AG04450 (cell line): ENCODE measurements around the gene TRIO. TPM values are rescaled to one million over a fixed set of nuclear protein-coding genes. Genes with fewer than 3 reads are reported as not detected.
A peak's percentile ranks its signal among the peaks of the same experiment; 100 is the strongest.

Experiments used
- CTCF ChIA-PET: fragments of 300-600, 350-600 bp; formaldehyde crosslinking; extraction: SDS; loops from one replicate; lab custom pipeline; 2022; ENCODE audit warnings: antibody characterized with exemption, inconsistent platforms; lab: Charles Lee
- POLR2A ChIA-PET: fragments of 350-600 bp; formaldehyde crosslinking; extraction: SDS; loops from one replicate; lab custom pipeline; 2021; ENCODE audit warnings: antibody characterized with exemption, inconsistent platforms; lab: Yijun Ruan, JAX
- DNase-seq: peaks from one replicate; pipeline ENCODE4 v3.0.0-alpha.2; 2011; ENCODE audit warnings: low read depth, low spot score
- H3K27ac ChIP-seq: one replicate; pipeline ENCODE4 v1.5.1; 2012; ENCODE audit warnings: low read depth, low read length, control low read depth
- H3K27me3 ChIP-seq: one replicate; pipeline ENCODE4 v1.6.0; 2012; ENCODE audit warnings: low read length; ENCODE audit not compliant: control insufficient read depth, insufficient read depth
- H3K4me3 ChIP-seq: 2 replicates; pipeline ENCODE4 v1.5.1; 2011; ENCODE audit warnings: mild to moderate bottlenecking, low read depth, low read length, control low read depth
- H3K9me3 ChIP-seq: 2 replicates; pipeline ENCODE4 v1.5.1; 2012; ENCODE audit warnings: low read length; ENCODE audit not compliant: control insufficient read depth, insufficient read depth
- CTCF ChIP-seq: IDR thresholded peaks from 2 replicates; pipeline ENCODE4 v1.5.1; 2011; ENCODE audit warnings: low read depth, low read length, control low read depth, inconsistent platforms
- polyA plus RNA-seq: library from polyadenylated mRNA; depleted of rRNA; stranded (reverse); fragments of >200 nt; gene quantifications from 2 replicates; pipeline ENCODE4 v1.2.3, GENCODE V29; 2011

Gene TRIO
- polyA plus RNA-seq, 1 experiment: 268 TPM

GRCh38 chr5:14364576-14365472 is 221.7 kb downstream of the TRIO start:
- H3K27me3 ChIP-seq: no peaks in the 10 kb centered on the region
- no peak for DNase-seq
- POLR2A ChIA-PET: no interaction called here
- CTCF ChIA-PET: interaction anchor here (0.6 to 1.5 kb wide), 4 partner anchors 11 to 1240 kb away, joined by 3 to 5 read pairs (median 4); no protein-coding TSS in a partner anchor
- no peaks in the 10 kb centered on the region for H3K9me3 ChIP-seq
- H3K27ac ChIP-seq: no peak overlapping the region
- TF ChIP-seq CTCF: peak; percentile 40; the same call in 1 of the 2 replicates
- no peak overlapping the region for H3K4me3 ChIP-seq

DNA sequence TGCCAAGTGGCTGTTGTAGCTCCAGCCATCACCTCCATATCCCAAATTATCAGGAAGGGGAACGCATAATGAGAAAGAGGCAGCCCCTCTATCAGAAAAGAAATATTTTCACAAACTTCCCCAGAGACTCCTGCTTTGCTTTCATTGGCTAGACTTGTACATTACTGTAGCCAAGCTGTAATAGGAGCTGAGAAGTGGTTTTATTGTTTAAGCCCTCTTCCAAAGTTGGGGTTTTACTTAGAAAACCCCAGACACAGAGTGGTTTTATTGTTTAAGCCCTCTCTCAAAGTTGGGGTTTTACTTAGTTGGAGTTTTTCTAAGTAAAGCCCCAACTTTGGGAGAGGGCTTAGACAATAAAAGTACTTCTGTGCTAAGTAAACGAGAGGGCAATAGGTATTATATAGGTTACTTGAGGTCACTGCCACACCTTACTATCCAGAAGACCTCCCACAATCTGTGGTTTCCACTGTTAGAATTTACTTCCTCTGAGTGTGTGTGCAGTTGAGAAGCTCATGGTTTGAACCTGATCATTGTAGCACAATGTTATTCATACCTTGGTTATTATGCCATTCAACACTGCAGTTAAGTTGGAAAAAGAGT is 222.8 kb downstream of the TRIO start:
- ChIA-PET POLR2A (no interaction called here), CTCF (interaction anchor here (1.4 to 1.5 kb wide), 2 partner anchors 14 to 283 kb away, joined by 3 to 5 read pairs; no protein-coding TSS in a partner anchor)
- TF ChIP-seq CTCF: no peak
- no peak for DNase-seq
- H3K9me3 ChIP-seq: no peaks in the 10 kb centered on the region
- H3K27ac ChIP-seq: no peak overlapping the region
- H3K27me3 ChIP-seq: no peaks in the 10 kb centered on the region
- H3K4me3 ChIP-seq: no peak overlapping the region

DNA sequence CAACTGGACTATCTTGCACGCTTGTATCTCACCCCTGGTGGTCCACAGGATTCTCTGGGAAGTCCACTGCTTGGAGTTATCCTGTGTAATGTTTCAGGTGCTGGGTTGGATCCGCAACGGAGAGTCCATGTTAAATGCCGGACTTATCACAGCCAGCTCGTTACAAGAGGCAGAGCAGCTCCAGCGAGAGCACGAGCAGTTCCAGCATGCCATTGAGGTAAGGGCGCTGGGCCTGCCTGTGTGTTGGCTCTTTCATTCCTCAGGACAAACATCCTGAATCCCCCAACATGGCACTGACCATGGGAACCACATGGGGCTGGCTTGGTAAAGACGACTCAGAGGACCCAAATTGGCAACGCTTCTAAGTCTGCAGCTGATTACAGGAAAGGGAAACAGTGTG is 223.6 kb downstream of the TRIO start:
- no peak for DNase-seq
- no peaks in the 10 kb centered on the region for H3K27me3 ChIP-seq
- no peak for TF ChIP-seq CTCF
- ChIA-PET POLR2A (no interaction called here), CTCF (interaction anchor here (1.4 to 1.5 kb wide), 2 partner anchors 15 to 282 kb away, joined by 3 to 5 read pairs; no protein-coding TSS in a partner anchor)
- H3K4me3 ChIP-seq: no peak overlapping the region
- no peaks in the 10 kb centered on the region for H3K9me3 ChIP-seq
- no peak overlapping the region for H3K27ac ChIP-seq

GRCh38 chr5:14367364-14367763 is 224.2 kb downstream of the TRIO start:
- CTCF ChIA-PET: interaction anchor here (0.6 kb wide), 1 partner anchor 13 kb away, joined by 3 read pairs; no protein-coding TSS in a partner anchor
- no peak overlapping the region for H3K4me3 ChIP-seq
- no peak for DNase-seq
- H3K27ac ChIP-seq: no peak overlapping the region
- no peaks in the 10 kb centered on the region for H3K27me3 ChIP-seq
- no peak for TF ChIP-seq CTCF
- POLR2A ChIA-PET: interaction anchor here (0.7 kb wide), 1 partner anchor 16 kb away, joined by 3 read pairs; no protein-coding TSS in a partner anchor
- H3K9me3 ChIP-seq: no peaks in the 10 kb centered on the region
